A172 (cell line): ENCODE measurements around the gene SCAF11. TPM values are rescaled to one million over a fixed set of nuclear protein-coding genes. Genes with fewer than 3 reads are reported as not detected.

Experiments
- DNase-seq: peaks from one replicate; pipeline ENCODE4 v3.0.0-alpha.2; 2015; ENCODE audit warnings: low spot score
- total RNA-seq: library from RNA; depleted of rRNA; stranded (reverse); fragments of >200 nt; shearing (Covaris generic); gene quantifications from 2 replicates; pipeline ENCODE4 v1.2.3, GENCODE V29; 2014

The SCAF11 gene
- total RNA-seq, 1 experiment from 2014 or later = 68.5 TPM

DNA sequence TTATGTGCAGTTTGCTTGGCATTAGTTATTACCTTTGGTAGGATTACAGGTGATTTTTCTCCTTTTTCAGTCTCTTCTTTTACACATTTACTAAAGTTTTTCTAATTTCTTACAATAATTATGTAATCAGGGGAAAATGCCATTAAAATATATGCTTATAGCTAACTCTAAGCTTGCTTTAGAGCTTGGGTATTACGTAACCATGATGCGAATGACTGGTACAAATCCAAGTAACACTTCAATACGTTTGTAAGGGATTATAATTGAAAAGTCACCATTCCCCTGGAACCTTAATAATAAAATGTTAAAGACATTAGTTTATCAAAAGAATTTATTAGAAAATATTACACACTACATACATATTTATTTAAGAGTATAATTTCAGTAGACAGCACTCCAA is 71.6 kb downstream of the SCAF11 start:
- DNase-seq = no peak

DNA sequence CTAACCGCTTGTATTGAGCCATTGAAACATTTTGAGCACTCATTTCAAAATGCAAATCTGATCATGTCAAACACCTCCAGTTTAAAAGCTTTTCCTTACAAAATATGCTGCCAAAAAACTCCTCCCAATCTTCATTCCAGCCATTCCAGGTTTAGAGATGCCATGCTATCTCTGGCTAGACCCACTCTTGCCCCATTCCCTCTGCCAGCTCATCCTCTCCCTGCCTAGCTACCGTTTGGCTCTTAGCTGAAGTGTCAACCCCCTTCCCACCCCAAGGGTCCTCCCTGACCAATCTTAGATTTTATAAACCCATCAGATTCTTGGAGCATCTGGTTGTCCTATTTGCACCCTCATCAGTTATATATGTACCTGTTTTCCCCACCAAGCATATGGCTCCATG is 75.0 kb downstream of the SCAF11 start:
- no peak for DNase-seq

DNA sequence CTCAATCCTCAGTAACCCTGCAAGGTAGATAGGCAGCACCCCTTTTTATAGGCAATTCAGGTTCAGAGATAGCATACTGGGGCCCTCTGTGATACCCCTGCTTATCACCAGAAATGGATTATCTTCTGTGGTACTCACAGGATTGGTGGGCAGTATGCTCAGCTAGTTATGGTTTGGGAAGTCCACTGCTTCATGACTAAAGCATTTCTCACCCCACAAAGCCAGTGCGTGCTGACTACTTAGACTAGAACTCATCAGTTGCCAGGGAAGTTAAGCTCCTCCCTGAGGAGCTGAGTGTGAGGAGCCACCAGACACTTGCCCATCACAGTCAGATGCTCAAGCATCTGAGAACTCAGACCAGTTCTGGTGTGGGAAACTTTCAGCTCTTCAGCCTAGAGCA is 76.3 kb downstream of the SCAF11 start:
- peak; percentile 61 for DNase-seq

DNA sequence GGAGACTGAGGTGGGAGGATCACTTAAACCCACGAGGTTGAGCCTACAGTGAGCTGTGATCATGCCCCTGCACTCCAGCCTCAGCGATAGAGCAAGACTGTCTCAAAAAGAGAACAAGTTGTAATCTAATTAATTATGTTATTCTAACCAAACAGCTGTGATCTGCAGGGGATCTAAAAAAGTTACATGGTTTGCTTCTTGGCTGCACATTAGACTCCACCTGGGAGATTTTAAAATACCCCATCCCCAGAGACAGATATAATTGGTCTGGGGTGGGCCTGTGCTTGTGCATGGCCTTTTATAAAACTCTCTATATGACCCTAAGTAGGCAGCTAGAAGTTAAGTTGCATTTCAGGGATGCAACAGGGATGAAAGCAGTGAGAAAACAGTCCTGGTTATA is 76.7 kb downstream of the SCAF11 start:
- no peak for DNase-seq

DNA sequence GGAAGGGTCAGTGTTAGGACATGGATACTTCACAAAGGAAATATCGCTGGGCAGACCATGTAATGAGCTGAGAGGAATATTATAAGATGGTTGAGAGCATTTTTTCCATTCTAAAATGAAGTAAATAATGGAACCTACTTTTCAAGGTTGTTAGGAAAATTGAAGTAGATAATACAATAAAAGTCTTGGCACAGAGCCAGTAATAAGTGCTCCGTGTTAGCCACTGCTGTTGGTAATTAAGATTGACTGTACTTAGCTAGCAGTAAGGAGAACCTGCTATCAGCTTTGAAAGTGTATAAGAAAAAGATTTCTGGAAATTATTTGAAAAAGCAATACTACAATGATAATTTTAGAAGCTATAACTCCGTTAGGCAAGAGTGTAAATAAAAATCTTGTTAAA is 77.6 kb downstream of the SCAF11 start:
- DNase-seq = no peak

DNA sequence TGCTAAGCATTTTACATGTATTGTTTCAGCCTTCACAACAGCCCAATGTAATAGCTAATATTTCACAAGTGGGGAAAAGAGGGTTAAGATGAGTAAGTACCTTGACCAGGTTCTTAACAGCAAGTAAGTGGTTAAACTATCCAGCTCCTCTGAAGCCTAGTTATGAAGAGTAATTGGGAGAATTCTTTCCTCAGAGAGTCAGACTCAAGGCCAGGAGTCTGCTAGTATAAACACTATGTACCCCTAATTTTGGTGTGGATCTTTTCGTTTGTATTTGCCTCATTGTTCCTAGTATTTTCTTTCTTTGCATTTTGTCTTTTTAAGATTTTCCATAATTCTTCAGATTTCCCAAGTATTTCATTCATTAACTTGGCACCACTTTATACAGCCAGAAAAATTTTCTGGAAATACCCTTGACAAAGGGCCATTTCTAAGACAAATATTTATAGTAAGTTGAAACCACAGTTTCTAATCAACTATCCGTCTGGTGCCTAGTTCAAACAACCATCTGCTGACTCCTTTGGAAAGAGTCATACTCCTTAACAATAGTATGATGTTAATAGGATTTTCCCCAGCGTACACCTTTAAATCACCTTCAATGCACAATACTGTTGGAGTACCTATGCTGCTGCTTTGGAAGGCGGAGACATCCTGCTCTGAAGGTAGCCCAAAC is 81.2 kb downstream of the SCAF11 start:
- DNase-seq = no peak

DNA sequence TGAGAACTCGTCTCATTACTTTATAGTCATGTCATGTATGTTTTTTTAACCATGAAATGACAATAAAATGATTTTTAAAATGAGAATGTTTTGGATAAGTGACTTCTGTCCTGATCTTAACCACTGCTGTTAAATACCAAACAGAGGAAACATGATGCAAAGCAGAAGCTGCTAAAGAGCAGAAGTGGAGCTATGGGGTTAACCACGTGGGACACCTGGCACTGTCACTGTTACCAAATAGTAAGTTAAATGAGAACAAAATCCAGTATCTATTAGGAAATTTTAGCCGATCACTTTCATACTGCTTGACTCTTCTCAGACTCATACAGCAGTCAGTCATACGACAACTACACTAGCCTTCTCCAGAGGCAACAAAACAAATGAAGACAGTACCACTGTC is 82.4 kb downstream of the SCAF11 start:
- DNase-seq = no peak

DNA sequence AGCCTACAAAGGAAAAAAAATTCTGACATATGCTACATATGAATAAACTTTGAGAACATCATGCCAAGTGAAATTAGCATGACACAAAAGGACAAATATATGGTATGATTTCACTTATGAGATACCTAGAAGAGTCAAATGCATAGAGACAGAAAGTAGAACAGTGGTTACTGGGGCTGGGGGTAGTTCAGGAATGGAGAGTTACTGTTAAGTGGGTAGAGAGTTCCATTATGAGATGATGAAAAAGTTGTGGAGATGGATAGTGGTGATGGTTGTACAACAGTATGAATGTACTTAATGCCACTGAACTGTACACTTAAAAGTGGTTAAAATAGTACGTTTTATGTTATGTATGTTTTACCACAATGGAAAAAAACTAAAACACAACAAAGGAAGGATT is 92.3 kb downstream of the SCAF11 start:
- DNase-seq = no peak

DNA sequence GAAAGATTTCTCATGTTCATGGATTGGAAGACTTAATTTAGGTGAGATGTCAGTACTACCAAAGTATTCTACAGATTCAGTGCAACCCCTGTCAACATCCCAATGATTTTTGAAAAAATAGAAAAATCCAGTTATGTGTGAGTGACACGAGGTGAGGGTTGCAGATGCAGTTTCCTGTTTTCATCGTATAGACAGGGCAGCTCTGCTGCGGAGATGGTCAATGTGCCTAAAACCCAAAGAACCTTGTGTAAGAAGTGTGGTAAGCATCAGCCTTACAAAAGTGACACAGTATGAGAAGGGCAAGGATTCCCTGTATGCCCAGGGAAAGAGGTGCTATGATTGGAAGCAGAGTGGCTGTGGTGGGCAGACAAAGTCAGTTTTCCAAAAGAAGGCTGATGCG is 94.4 kb downstream of the SCAF11 start:
- DNase-seq = no peak

DNA sequence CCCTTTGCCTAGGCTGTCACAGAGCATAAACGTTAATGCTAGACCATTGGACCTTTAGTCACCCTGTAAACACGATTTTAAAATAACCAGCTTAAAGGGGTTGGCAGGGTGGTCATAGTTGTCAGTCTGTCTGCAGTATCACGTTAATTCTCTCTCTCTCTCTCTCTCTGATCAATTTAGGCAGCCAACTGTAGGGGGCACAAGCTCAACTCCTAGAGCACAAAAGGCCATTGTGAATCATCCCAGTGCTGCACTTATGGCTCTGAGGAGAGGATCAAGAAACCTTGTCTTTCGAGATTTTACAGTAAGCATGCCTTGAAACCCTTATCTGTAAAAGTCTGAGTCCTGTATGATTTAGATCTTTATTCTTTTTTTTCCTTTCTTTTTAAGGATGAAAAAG is 97.1 kb downstream of the SCAF11 start:
- no peak for DNase-seq

DNA sequence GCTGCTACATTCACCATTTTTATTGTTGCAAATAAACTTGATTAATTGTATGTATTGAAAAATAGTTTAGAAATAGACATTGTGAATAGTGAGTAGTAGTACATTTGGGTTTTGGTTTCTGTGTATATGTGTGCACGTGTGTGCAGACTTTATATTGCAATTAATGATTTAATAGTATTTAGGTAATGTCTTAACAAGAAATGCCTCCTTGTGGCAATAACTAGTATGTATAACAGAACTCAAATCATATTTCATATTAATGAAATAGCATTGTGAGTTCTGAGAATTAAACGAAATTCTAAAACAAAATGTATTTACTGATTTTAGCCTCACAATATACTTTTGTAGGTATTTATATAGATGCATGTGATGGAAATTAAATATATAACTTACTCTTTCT is 100.1 kb downstream of the SCAF11 start:
- no peak for DNase-seq

DNA sequence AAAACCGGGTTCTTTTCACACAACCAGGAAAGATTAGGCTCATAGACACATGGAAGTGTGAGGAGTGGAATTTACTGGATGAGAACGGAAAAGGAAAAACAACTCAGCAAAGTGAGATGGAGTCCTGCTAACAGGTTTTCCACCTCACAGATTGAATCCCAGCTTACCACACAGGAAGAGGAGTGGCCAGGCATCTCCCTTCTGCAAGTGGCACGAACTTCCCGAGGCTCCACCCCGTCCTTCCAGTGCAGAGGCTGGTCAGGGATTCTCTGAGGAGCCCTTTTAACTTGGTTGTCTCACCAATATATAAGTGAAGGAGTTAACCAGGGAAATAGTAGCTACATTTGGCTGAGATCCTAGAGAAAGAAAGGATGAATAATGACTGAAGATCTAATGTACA is 102.8 kb downstream of the SCAF11 start:
- DNase-seq = no peak

DNA sequence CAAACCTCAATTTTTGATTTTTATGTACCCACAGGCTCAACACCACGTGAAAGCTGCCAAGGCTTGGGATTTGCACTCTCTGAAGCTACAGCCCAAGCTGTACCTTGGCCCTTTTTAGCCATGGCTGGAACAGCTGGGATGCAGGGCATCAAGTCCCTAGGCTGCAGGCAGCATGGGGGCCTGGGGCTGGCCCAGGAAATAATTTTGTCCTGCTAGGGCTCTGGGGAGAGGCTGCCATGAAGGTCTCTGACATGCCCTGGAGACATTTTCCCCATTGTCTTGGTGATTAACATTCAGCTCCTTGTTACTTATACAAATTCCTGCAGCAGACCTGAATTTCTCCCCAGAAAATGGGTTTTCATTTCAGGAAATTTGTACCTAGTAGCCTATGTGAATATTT is 103.7 kb downstream of the SCAF11 start:
- DNase-seq = no peak

DNA sequence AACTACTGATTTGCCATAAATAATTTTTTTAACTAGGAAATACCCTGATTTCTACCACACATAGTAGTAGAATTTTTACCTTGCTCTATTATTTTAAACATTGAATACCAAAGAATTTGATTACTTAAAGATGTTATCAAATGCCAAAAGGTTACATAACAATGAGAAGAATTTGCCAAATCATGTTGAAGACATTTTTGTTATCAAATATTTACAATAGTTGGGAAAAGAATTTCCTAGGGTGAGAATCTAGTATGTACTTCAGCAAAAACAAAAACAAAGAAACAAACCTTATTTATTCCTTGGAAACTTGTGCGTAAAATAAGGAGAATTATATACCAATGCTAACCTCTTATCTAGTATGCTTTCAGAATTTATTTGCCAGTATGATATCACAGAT is 107.2 kb downstream of the SCAF11 start:
- DNase-seq = no peak

DNA sequence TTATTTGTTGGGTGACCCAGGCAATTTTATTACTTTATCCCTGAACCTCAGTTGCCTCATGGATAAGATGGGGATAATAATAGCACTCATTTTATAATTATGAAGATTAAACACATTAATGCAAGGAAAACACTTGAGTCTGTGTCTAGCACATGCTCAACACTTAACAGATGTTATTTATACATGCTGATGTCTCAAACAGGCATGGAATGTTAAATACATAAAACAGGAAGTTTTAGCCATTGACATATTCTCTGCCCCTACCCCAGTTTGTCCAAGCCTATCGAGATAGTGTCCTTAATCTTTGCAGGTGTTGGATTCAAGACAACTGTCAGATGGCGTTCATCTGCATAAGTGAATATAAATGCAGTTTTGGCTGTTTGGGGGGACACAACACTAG is 109.8 kb downstream of the SCAF11 start:
- no peak for DNase-seq

DNA sequence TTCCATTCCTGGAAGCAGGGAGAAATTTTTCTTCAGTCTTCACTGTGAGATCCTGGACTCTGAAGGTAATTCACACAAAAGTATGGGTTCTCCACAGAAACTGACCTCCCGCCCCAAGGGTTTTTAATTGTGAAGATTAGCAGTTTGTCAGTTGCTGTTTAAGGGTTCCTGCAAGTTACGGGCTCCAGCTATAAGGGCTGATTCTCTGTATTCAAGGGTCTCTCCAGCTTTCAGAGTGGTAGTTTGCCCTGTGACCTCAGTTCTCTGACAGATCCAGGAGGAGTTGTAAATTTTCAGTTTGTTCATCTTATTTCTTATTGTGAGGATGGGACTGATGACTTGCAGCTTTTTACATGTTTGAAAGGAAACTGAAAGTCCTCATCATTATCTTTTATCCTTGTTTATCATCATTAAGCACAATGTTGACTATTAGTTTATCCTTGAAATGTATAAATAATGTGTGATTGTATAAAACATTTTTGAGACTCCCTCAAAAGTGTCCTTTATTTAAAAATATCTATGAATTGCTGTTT is 110.9 kb downstream of the SCAF11 start:
- no peak for DNase-seq

DNA sequence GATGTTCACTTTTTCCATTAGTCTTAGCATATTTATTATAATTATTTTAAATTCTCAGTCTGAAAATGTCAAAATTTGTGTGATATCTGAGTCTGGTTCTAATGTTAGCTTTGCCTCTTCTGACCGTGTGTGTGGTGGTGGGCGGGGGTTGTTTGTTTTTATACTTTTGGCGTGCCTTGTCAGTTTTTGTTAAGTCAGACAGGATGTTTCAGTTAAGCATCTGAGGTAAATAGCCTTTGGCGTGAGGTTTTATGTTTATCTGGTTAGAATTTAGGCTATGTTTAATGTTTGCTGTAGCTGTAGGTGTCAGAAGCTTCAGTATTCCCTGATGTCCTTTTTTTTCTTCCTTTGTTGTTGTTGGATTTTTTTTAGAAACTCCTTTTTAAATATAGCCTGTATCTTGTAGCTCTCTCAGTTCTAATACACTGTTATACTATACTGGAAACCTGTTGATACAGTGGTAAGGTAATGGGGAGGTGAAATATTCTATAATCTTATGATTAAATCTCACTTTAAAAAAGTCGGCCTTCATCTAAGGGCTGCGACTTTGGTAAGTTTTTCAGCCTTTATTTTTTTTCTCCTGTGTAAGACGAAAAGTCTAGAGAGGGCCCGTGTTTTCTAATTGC is 111.6 kb downstream of the SCAF11 start:
- no peak for DNase-seq

DNA sequence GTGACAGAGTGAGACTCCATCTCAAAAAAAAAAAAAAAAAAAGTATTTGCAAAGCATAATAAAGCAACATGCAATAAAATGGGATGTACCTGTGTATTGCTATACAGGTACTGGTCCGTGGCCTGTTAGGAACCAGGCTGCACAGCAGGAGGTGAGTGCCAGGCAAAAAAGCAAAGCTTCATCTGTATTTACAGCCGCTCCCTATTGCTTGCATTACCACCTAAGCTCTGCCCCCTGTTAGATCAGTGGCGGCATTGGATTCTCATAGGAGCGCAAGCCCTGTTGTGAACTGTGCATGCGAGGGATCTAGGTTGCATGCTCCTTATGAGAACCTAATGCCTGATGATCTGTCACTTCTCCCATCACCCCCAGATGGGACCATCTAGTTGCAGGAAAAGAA is 113.3 kb downstream of the SCAF11 start:
- no peak for DNase-seq

DNA sequence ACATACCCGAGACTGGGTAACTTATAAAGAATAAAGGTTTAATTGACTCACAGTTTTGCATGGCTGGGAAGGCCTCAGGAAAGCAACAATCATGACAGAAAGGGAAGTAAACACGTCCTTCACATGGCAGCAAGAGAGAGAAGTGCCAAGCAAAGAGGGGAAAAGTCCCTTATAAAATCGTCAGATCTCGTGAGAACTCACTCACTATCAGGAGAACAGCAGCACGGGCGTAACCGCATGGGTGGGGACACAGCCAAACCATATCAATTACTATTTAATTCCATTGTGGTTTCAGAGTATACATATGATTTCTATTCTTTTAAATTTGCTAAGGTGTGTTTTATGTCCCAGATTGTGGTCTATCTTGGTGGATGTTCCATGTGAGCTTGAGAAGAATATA is 117.9 kb downstream of the SCAF11 start:
- DNase-seq = no peak
